Hepatocyte (in vitro differentiated cells): Measurements from ENCODE around the gene TUNAR.
"Not testable (repeated sequence)": the region's sequence is repeated elsewhere in the genome, so short reads cannot be mapped to it uniquely, and the experiment has no call there.

Experiments
- EZH2 ChIP-seq: fragments of 200-600 bp; sonication (generic); IDR thresholded peaks from 2 replicates; pipeline ENCODE4 v1.6.1; 2016; ENCODE audit warnings: antibody characterized with exemption, mild to moderate bottlenecking, borderline replicate concordance
- TF ChIP-seq, protein P1 (sequence below): fragments of 200-600 bp; sonication (generic); IDR thresholded peaks from 2 replicates; pipeline ENCODE4 v1.5.1; 2016; ENCODE audit warnings: antibody characterized with exemption, mild to moderate bottlenecking; ENCODE audit not compliant: poor library complexity

DNA sequence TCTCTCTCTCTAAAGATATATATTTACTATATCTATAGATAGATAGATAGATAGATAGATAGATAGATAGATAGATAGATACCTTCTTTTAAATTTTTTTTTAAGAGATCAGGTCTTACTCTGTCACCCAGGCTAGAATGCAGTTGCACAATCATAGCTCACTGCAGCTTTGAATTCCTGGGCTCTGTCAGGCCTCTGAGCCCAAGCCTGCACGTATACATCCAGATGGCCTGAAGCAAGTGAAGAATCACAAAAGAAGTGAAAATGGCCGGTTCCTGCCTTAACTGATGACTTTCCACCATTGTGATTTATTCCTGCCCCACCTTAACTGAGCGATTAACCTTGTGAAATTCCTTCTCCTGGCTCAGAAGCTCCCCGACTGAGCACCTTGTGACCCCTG is 91.4 kb downstream of the TUNAR start:
- TF ChIP-seq, protein P1, sequence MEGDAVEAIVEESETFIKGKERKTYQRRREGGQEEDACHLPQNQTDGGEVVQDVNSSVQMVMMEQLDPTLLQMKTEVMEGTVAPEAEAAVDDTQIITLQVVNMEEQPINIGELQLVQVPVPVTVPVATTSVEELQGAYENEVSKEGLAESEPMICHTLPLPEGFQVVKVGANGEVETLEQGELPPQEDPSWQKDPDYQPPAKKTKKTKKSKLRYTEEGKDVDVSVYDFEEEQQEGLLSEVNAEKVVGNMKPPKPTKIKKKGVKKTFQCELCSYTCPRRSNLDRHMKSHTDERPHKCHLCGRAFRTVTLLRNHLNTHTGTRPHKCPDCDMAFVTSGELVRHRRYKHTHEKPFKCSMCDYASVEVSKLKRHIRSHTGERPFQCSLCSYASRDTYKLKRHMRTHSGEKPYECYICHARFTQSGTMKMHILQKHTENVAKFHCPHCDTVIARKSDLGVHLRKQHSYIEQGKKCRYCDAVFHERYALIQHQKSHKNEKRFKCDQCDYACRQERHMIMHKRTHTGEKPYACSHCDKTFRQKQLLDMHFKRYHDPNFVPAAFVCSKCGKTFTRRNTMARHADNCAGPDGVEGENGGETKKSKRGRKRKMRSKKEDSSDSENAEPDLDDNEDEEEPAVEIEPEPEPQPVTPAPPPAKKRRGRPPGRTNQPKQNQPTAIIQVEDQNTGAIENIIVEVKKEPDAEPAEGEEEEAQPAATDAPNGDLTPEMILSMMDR = not testable (repeated sequence)
- TF ChIP-seq EZH2 = not testable (repeated sequence)
